Ovary (tissue), 3 donors: ENCODE measurements around the gene CEP41.

Experiments used
- CTCF ChIP-seq, 3 donors: fragments of 450-650 bp in 2 of 3; fragments of 200-600 bp in 1 of 3; IDR thresholded peaks; one replicate each; pipeline versions ENCODE4 v1.5.1 to v1.8.0; 2016 to 2022; ENCODE audit warnings: antibody characterized with exemption in 3 of 3, mild to moderate bottlenecking in 1 of 3
- EP300 ChIP-seq: sonication (generic); formaldehyde crosslinking; IDR thresholded peaks from one replicate; pipeline ENCODE4 v1.6.1; 2017; ENCODE audit warnings: antibody characterized with exemption
- POLR2A ChIP-seq: fragments of 450-650 bp; IDR thresholded peaks from one replicate; pipeline ENCODE4 v1.6.1; 2017; ENCODE audit warnings: antibody characterized with exemption, mild to moderate bottlenecking, moderate library complexity
- donor health status: DM: no; HTN: no; CAD: no.

GRCh38 chr7:130374507-130374906 lies 66.3 kb downstream of the CEP41 start:
- TF ChIP-seq POLR2A (no peak), EP300 (no peak), CTCF (IDR thresholded peaks at IDR 0.05) (no peak)
